ENCODE measurements around the gene CD70.
"Not testable (repeated sequence)": the region's sequence is repeated elsewhere in the genome, so short reads cannot be mapped to it uniquely, and the experiment has no call there.

Gene CD70, protein sequence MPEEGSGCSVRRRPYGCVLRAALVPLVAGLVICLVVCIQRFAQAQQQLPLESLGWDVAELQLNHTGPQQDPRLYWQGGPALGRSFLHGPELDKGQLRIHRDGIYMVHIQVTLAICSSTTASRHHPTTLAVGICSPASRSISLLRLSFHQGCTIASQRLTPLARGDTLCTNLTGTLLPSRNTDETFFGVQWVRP

DNA sequence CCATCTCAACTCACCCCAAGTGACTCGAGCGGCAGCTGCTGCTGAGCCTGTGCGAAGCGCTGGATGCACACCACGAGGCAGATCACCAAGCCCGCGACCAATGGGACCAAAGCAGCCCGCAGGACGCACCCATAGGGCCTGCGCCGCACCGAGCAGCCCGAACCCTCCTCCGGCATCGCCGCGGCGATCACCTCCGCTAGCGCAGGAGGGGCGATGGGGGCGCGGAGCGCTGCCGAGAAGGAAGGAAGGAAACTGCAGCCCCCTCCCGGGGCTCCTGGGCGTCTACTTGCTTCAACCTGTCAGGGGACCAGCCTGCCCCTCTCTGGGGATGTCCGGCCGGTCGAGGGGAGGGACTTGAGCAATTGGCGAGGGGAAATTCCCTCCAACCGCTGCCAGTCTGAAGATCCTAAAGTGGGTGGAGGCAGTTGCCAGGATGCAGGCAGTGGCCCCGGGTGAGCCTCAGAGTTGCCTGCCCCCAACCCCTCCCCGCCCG is at the start of gene CD70:
Gene CD70, minus strand, starts transcription at position 324 of the 493 bp plus-strand sequence. Its CDS starts 148 bp downstream, at position 176.
- peak; percentile 72 for DNase-seq

DNA sequence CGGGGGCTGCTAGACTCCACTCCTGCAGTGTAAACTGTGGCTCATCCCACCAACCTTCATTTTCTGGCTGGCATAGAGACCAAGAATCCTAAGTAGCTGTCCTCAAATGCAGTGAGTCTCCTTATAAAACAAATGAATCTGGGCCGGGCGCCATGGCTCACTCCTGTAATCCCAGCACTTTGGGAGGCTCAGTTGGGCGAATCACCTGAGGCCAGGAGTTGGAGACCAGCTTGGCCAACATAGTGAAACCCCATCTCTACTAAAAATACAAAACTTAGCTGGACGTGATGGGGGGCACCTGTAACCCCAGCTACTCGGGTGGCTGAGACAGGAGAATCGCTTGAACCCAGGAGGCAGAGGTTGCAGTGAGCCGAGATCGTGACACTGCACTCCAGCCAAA is 49.4 kb upstream of the CD70 start:
- not testable (repeated sequence) for DNase-seq

DNA sequence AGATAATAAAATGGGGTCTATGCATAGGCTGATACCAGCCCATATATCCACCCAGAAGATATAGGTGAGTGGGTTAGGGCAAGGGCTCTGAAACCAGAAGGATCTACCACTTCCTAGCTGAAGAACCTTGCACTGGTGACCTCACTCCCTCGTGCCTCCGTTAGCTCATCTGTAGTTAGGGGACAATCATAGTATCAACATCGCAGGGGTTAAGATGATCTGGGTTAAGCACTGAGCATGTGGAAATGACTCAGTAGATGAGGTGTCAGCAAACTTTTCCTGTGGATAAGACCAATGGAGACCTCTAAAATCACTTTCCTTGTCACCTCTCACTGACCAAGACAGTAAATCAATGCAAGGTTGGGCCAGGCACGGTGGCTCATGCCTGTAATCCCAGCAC is 48.5 kb upstream of the CD70 start:
- peak; percentile 30 for DNase-seq

DNA sequence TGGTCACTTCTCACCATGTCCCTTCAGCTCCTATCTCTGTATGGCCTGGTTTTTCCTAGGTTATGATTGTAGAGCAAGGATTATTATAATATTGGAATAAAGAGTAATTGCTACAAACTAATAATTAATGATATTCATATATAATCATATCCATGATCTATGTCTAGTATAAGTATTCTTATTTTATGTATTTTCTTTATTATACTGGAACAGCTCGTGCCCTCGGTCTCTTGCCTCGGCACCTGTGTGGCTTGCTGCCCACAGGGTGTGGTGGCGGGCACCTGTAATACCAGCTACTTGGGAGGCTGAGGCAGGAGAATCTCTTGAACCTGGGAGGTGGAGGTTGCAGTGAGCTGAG is 42.5 kb upstream of the CD70 start:
- DNase-seq = not testable (repeated sequence)

DNA sequence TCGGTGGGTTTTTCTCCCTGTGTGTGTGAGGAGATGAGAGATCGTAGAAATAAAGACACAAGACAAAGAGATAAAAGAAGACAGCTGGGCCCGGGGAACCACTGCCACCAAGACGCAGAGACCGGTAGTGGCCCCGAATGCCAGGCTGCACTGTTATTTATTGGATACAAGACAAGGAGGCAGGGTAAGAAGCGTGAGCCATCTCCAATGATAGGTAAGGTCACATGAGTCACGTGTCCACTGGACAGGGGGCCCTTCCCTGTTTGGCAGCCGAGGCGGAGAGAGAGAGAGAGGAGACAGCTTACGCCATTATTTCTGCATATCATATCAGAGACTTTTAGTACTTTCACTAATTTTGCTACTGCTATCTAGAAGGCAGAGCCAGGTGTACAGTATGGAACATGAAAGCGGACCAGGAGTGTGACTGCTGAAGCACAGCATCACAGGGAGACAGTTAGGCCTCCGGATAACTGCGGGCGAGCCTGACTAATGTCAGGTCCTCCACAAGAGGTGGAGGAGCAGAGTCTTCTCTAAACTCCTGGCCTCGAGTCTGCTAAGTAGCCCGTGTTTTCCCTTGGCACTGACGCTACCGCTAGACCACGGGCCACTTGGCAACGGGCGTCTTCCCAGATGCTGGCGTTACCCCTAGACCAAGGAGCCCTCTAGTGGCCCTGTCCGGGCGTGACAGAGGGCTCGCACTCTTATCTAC is 42.0 kb upstream of the CD70 start:
- peak; percentile 59 for DNase-seq

DNA sequence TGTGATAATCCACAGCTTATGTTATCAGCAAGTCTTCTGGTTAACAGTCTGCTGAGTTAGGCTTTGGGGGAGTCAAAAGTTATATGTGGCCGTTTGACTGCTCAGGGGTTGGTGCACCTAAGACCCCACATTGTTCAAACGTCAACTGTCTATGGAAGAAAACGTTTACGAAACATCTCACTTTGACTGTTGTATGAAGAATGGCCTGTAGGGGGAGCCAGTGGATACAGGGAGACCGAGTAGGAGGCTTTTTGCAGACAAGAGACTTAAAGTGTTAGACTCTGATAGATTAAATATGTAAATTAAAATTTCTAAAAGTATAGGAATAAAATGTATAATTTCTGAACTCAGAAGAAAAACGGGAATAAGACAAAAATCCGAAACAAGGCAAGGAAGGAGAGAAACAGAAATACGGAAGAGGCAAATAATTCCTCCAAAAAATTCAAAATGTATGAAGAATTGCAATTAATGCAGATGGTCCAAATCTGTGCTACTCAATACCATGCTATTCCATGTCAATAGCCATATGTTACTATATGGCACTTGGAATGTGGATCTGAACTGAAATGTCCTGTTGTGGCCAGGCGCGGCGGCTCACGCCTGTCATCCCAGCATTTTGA is 41.2 kb upstream of the CD70 start:
- DNase-seq = peak; percentile 81

DNA sequence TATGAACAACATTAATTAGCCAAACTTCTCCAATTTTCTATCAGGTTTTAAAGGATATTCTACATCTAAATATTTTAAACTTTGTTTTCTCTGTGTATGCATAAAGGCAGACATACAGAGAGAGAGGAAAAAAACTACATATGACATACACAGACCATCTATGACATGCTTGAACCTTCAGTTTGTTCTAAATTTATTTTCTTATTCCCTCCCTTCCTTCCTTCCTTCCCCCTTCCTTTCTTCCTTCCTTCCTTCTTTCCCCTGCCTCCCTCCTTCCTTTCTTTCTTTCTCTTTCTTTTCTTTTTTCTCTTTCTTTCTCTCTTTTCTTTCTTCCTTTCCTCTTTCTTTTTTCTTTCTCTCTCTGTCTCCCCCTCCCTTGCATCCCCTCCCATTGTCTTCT is 35.8 kb upstream of the CD70 start:
- DNase-seq = no peak

DNA sequence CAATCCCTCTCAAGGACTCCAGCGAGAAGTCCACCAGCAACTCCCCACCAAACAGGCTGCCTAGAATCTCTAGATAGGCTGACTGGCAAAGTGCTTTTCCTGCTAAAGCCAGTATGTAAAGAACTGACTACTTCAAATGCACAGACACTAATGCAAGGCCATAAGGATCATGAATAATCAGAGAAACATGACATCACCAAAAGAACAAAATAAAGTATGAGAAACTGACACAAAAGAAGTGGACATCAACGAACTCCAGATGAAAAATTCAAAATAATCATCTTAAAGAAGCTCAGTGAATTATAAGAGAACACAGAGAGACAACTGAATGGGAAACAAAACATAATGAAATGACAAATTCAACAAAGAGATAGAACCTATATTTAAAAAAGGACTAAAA is 26.4 kb upstream of the CD70 start:
- no peak for DNase-seq

DNA sequence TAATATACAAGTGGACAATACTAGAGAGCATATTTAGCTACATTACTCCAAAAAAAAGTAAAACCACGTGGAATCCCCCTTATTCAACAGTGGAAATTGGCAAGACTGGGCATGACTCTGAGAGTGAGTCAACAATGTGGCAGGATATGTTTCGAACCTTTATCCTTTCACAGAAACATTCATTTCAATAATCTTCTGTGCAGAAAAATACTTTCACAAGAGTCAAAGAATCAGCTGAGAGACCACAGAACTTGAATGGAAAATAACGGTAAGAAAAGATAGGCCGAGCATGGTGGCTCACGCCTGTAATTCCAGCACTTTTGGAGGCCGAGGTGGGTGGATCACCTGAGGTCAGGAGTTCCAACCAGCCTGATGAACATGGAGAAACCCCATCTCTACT is 25.1 kb upstream of the CD70 start:
- no peak for DNase-seq

DNA sequence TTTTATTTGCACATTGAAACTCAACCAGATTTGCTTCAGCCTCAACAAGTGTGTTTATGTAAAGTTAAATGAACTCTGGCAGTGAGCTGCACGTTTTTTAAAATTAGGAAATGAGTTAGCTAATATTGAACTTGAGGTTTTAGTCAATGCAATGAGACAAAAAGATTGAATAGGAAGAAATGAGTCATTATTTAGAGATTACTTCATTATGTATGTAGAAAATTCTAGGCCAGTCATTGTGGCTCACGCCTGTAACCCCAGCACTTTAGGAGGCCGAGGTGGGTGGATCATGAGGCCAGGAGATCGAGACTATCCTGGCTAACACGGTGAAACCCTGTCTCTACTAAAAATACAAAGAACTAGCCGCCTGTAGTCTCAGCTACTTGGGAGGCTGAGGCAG is 22.8 kb upstream of the CD70 start:
- peak; percentile 10 for DNase-seq

DNA sequence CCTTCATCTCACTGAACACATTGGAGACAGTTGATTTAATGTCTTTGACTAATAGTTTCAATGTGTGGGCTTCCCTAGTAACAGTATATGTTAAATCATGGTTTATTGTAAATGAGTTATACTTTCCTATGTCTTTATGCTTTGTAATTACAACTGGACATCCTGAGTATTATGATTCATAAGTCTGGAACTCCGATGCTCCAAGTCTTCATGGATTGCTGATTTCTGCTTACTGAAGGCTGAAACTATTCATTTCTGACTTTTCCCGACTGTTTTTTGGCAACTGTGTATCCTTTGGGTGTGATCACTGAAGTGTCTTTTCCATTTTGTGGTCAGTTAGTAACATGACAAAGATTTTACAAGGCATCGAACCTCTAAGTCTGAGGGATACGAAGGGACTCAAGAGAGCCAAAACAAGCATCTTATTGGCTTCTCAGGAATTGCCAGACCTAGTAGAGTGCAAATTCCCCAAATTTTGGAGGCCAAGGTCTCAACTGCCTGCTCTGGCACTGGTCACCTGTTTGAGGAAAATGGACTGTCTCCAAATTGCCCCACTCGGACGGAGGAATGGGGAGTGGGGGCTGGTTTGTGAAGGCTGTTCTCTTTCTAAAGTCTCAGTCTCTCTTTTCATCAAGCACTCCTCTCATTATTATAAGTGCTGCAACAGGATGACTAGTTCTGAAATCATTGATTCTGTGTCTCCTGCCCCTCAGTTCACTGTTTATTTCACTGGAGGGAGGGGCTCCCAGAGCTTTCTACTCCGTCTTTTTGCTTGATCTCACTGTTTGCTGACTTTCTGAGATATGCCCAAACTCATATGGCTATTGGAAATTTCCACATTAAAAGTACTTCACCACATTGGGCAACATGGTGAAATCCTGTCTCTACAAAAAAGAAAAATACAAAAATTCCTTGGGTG is 20.2 kb upstream of the CD70 start:
- DNase-seq = peak; percentile 99

DNA sequence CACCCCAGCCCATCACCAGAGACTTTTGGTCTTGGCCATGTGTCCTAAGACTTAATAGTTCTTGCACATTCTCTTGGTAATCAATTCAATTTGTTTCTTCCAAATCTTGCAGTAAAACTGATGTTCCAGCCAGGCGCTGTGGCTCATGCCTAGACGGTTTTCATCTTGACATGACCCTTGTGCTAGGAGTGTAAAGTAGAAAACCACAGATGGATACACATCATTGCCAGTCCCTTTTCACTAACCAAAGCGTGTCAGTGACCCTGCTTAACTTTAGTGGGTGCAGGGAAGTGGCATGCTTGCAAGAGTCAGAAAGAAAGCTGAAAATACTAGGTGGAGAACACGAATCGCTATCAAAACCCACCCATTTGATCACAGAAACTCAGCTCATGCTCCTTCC is 18.0 kb upstream of the CD70 start:
- peak; percentile 36 for DNase-seq

DNA sequence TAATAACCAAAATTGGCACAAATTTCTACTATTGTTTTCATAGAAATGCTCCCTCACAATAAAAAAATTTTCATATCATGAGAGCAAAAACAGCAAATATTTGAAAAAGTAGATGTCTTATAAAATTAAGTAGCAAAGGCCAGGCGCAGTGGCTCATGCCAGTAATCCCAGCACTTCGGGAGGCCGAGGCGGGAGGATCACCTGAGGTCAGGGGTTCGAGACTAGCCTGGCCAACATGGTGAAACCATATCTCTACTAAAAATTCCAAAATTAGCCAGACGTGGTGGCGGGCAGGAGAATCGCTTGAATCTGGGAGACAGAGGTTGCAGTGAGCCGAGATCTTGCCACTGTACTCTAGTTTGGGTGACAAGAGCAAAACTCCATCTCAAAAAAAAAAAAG is 17.2 kb upstream of the CD70 start:
- DNase-seq = not testable (repeated sequence)

DNA sequence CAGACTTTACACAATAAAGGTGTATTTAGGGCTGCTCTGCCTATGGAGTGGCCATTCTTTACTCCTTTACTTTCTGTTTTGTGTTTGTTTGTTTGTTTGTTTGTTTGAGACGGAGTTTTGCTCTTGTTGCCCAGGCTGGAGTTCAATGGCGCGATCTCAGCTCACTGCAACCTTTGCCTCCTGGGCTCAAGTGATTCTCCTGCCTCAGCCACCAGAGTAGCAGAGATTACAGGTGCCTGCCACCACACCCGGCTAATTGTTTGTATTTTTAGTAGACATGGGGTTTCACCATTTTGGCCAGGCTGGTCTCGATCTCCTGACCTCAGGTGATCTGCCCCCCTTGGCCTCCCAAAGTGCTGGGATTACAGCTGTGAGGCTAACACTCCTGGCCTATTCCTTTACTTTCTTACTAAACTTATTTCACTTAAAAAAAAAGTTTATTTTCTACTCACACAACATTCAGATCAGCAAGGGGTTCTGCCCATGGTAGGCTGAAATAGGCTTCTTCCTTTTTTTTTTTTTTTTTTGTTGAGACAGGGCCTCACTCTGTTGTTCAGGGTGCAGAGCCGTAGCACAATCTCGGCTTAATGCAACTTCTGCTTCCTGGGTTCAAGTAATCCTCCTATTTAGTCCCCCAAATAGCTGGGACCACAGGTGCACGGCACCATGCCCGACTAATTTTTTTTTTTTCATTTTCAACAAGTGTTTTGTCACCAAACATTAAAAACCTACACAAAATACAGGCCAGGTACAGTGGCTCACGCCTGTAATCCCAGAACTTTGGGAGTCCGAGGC is 15.5 kb upstream of the CD70 start:
- not testable (repeated sequence) for DNase-seq

DNA sequence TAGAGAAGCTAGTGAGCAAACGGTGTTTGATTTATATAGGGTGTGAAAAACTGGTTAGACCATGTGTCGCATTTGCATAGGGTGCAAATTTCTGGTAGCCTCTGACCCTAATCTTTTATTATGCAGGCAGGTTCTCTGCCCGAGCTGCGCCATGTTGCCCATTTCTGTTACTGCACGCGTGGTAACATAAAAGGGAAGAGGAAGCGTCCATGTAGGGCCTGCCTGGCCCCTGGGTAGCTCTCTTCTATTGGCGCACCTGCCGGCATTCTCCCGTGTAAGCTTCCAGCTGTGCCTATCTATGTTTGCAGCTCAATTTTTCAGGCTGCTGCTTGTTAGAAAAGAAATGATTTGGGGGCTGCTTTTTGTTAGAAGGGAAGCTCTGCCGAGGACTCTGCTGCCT is 14.0 kb upstream of the CD70 start:
- no peak for DNase-seq

DNA sequence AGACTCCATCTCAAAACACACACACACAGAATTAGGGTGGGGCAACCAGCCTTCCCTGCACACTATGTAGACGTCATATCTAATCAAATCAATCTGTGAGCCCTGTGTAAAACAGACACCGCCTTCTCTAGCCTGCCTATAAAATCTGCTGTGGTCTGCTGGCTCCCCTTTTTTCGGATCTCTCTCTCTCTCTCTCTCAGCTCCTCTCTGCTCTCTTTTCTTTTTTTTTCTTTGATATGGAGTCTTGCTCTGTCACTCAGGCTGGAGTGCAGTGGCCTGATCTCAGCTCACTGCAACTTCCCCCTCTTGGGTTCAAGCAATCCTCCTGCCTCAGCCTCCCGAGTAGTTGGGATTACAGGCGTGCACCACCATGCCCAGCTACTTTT is 11.8 kb upstream of the CD70 start:
- no peak for DNase-seq

DNA sequence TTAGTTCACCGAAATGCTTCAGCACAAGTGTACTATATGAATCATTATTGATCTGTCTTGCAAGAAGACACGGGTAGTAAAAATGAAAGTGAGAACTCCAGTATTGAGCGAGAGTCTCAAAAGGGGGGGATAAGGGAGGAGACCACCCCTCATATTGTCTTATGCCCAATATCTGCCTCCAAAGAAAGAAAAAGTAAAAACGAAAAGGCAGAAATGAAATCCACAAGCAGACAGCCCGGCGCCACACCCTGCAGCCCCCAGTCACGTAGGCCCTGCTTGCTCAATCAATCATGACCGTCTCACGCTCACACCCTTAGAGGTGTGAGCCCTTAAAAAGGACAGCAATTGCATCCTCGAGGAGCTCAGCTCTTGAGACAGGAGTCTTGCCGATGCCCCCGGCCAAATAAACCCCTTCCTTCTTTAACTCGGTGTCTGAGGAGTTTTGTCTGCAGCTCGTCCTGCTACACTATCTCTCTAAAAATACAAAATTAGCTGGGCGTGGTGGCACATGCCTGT is 10.6 kb upstream of the CD70 start:
- DNase-seq = not testable (repeated sequence)

DNA sequence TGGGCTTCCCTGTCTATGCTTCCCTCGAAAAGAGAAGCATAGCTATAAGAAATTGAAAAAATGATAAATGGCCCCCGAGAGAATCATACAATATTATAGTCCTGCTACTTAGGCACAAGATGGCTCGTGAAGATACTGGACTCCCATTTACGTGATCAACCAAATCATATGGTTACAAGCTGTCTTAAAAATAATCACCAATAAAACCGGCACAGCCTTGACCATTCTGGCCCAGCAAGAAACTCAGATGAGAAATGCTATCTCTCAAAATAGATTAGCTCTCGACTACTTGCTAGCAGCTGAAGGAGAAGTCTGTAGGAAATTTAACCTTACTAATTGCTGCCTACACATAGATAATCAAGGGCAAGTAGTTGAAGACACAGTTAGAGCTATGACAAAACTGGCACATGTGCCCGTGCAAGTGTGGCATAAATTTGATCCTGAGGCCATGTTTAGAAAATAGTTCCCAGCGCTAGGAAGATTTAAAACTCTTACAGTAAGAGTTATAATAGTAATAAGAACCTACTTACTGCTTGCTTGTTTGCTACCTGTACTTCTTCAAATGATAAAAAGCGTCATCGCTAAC is 10.1 kb upstream of the CD70 start:
- DNase-seq = not testable (repeated sequence)

DNA sequence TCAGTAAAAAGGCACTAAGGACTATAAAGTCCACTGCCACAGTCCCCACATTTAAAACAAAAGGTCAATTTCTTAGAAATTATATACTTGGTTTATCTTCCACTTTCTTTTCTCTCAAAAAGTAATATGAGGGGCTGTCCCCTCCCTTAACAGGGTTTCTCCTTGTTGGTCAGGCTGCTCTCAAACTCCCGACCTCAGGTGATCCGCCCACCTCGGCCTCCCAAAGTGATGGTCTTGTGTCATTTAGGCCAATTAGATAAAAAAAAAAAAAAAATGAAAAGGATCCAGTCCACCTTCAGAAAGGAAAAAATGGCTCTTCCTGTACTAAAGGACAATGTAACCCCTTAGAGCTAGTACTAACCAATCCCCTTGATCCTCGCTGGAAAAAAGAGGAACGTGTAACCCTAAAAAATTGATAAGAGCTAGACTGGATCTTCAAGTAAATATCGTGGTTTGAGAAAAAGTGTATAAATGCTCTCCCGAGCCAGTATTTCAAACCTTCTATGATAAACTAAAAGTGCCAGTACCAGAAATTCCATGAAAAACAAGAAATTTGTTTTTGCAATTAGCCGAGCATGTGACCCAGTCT is 9.0 kb upstream of the CD70 start:
- no peak for DNase-seq

DNA sequence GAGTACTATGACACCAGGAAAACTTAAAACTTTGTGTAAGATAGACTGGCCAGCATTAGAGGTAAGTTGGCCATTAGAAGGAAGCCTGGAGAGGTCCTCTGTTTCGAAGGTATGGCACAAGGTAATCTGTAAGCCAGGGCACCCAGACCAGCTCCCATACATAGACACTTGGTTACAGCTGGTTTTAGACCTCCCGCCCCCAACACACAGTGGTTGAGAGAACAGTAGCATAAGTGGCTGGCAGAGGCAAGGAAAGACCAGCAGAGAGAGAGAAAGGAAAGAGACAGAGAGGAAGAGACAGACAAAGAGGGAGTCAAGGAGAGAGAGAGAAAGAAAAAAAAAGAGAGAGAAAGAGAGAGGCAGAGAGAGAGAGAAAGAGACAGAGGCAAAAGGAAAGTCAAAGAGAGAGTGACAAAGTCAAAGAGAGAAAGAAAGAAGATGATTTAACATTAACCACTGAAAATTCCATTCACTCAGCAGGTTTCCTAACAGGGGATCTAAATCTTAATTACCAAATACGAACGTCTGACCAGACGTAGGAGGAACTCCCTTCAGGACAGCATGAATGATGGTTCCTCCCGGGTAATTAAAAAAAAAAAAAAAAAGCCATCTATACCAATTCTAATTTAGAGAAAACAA is 7.4 kb upstream of the CD70 start:
- DNase-seq = not testable (repeated sequence)

All from kidney glomerular epithelial cell (primary cell).